DOHH2 (cell line): Measurements from ENCODE around the gene MEOX2.

Experiments
- CTCF ChIP-seq: fragments of 200-600 bp; sonication (generic); IDR thresholded peaks from one replicate; pipeline ENCODE4 v1.5.1; 2014; ENCODE audit warnings: antibody characterized with exemption, mild to moderate bottlenecking, low read depth, low read length; ENCODE audit not compliant: poor library complexity, severe bottlenecking
- EZH2phosphoT487 ChIP-seq: fragments of 200-600 bp; sonication (generic); IDR thresholded peaks from 2 replicates; pipeline ENCODE4 v1.6.1; 2017; ENCODE audit warnings: borderline replicate concordance, mild to moderate bottlenecking, antibody characterized with exemption, low read length, moderate library complexity, mixed read lengths

DNA sequence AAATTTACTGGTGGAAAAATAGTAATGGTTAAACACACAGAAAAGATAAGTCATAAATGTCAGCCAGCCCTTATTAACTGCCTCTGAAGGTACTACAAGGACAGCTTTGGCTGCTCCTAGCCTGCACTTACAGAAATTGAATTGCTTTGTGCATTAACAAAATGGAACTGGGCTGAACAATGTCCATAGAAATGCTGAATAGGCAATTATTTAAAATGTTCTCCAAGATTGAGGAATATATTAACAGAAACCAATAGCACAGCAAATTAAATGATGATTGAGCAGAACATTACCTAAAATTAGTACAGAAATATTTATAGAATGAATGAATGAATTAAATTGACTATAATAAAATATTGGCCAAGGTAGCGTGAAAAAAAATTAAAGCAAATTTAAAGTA lies 82.3 kb downstream of the MEOX2 start:
- TF ChIP-seq CTCF (no peak), EZH2phosphoT487 (no peak)
